HepG2 (cell line): Measurements from ENCODE around the gene TSPAN31. TPM values are rescaled to one million over a fixed set of nuclear protein-coding genes. Genes with fewer than 3 reads are reported as not detected.
A peak's percentile ranks its signal among the peaks of the same experiment; 100 is the strongest.

Source experiments
- ATAC-seq: fragments of 200-7000 bp; cut with Tn5 transposase; 3 replicates; pipeline ENCODE4 v1.9.1; 2020; ENCODE audit warnings: mild to moderate bottlenecking, moderate library complexity
- BruUV-seq: library from RNA; stranded (reverse); fragments of 400-500 nt; replicated peaks from 2 replicates; lab custom pipeline; 2021; lab: Mats Ljungman, UMichigan
- CTCF ChIA-PET: fragments of 300-600 bp; formaldehyde crosslinking; extraction: SDS; loops from one replicate; lab custom pipeline; 2021; ENCODE audit warnings: low total read pairs, inconsistent platforms, low intra/inter-chr PET ratio; lab: Yijun Ruan, JAX
- POLR2A ChIA-PET: fragments of 350-600 bp; sonication (Branson Sonifier 250); formaldehyde crosslinking; loops from one replicate; lab custom pipeline; 2020; ENCODE audit warnings: antibody characterized with exemption, inconsistent platforms; lab: Yijun Ruan, JAX
- DNase-seq: peaks from one replicate; pipeline ENCODE4 v3.0.0-alpha.2; 2015; ENCODE audit warnings: low spot score
- FAIRE-seq: peaks from 3 replicates; lab custom pipeline; 2011; peaks lifted over from hg19 to GRCh38; lab: Jason Lieb, UNC
- H2AFZ ChIP-seq: one replicate; pipeline ENCODE4 v1.6.1; 2011; ENCODE audit warnings: low read length, inconsistent platforms
- H3K27ac ChIP-seq: fragments of 300-600 bp; 3 replicates; pipeline ENCODE4 v1.8.0; 2011; ENCODE audit warnings: mixed run types, mild to moderate bottlenecking, mixed read lengths, low read length, inconsistent platforms; ENCODE audit not compliant: insufficient read depth; ENCODE audit errors: extremely low read length
- H3K27me3 ChIP-seq, 2 experiments: fragments of 200-600 bp in 1 of 2; 2 replicates in 1 of 2; 3 replicates in 1 of 2; pipeline versions ENCODE4 v1.6.0 to v1.8.0; 2011; ENCODE audit warnings: low read length in 2 of 2, mild to moderate bottlenecking in 2 of 2, moderate library complexity in 2 of 2, inconsistent platforms in 1 of 2; ENCODE audit not compliant: insufficient read depth in 2 of 2, control insufficient read depth in 1 of 2
- H3K36me3 ChIP-seq, 2 experiments: fragments of 200-600 bp in 1 of 2; replicated peaks in 1 of 2; 2 replicates in 1 of 2; 3 replicates in 1 of 2; pipeline versions ENCODE4 v1.5.1 to v1.8.0; 2011; ENCODE audit warnings: low read length in 2 of 2, inconsistent platforms in 1 of 2; ENCODE audit not compliant: insufficient read depth in 2 of 2, control insufficient read depth in 1 of 2
- H3K4me1 ChIP-seq: 2 replicates; pipeline ENCODE4 v1.5.1; 2012; ENCODE audit warnings: low read length, inconsistent platforms; ENCODE audit not compliant: insufficient read depth
- H3K4me2 ChIP-seq: 2 replicates; pipeline ENCODE4 v1.6.0; 2011; ENCODE audit warnings: low read depth, low read length, inconsistent platforms
- H3K4me3 ChIP-seq, 3 experiments: fragments of 200-600 bp in 1 of 3; sonication (generic), shearing (Covaris generic) in 1 of 3; replicated peaks in 1 of 3; 2 replicates each; pipeline ENCODE4 v1.5.1; 2011 to 2016; ENCODE audit warnings: low read length in 3 of 3, inconsistent platforms in 2 of 3, low read depth in 2 of 3, mild to moderate bottlenecking in 2 of 3, control low read depth in 1 of 3, mixed read lengths in 1 of 3; ENCODE audit not compliant: insufficient read depth in 1 of 3
- H3K79me2 ChIP-seq: one replicate; pipeline ENCODE4 v1.6.1; 2011; ENCODE audit warnings: low read length, inconsistent platforms; ENCODE audit not compliant: insufficient read depth
- H3K9ac ChIP-seq: 2 replicates; pipeline ENCODE4 v1.6.0; 2011; ENCODE audit warnings: mild to moderate bottlenecking, low read depth, low read length, inconsistent platforms; ENCODE audit not compliant: insufficient read depth
- H3K9me3 ChIP-seq: 2 replicates; pipeline ENCODE4 v1.5.1; 2012; ENCODE audit warnings: mild to moderate bottlenecking, low read length
- H4K20me1 ChIP-seq: 2 replicates; pipeline ENCODE4 v1.6.0; 2011; ENCODE audit warnings: inconsistent platforms, mild to moderate bottlenecking, low read length, moderate library complexity; ENCODE audit not compliant: insufficient read depth
- ATF3 ChIP-seq: sonication (generic); formaldehyde crosslinking; IDR thresholded peaks from 2 replicates; pipeline ENCODE4 v1.4.0; 2020; ENCODE audit warnings: missing genetic modification reagents
- BRF2 ChIP-seq: sonication (generic); formaldehyde crosslinking; IDR thresholded peaks from 2 replicates; pipeline ENCODE4 v1.8.1; 2022; ENCODE audit warnings: mild to moderate bottlenecking, missing genetic modification reagents
- CENPT ChIP-seq: sonication (generic); formaldehyde crosslinking; IDR thresholded peaks from 2 replicates; pipeline ENCODE4 v1.8.0; 2022; ENCODE audit warnings: low read depth, mild to moderate bottlenecking, moderate library complexity, missing genetic modification reagents
- CHD2 ChIP-seq: IDR thresholded peaks from 2 replicates; pipeline ENCODE4 v1.6.1; 2011; ENCODE audit warnings: low read depth, low read length, improper control_type of control experiment
- FOXO1 ChIP-seq: sonication (generic); formaldehyde crosslinking; IDR thresholded peaks from 2 replicates; pipeline ENCODE4 v1.4.0; 2020; ENCODE audit warnings: missing genetic modification reagents
- NFYB ChIP-seq: sonication (generic); formaldehyde crosslinking; IDR thresholded peaks from 2 replicates; pipeline ENCODE4 v1.4.0; 2020; ENCODE audit warnings: missing genetic modification reagents
- NKX3-1 ChIP-seq: sonication (generic); formaldehyde crosslinking; IDR thresholded peaks from 2 replicates; pipeline ENCODE4 v1.5.0; 2020; ENCODE audit warnings: missing genetic modification reagents
- RARG ChIP-seq: sonication (generic); formaldehyde crosslinking; IDR thresholded peaks from 2 replicates; pipeline ENCODE4 v1.4.0; 2020; ENCODE audit warnings: low read depth, mild to moderate bottlenecking, missing genetic modification reagents
- TBX2 ChIP-seq: sonication (generic); formaldehyde crosslinking; IDR thresholded peaks from 2 replicates; pipeline ENCODE4 v1.5.0; 2020; ENCODE audit warnings: missing genetic modification reagents, mild to moderate bottlenecking, borderline replicate concordance
- ZBED4 ChIP-seq: sonication (generic); formaldehyde crosslinking; IDR thresholded peaks from 2 replicates; pipeline ENCODE4 v1.4.0; 2020; ENCODE audit warnings: missing genetic modification reagents, borderline replicate concordance
- ZKSCAN1 ChIP-seq: fragments of 150-350 bp; IDR thresholded peaks from 2 replicates; pipeline ENCODE4 v1.6.1; 2014; ENCODE audit warnings: low read length
- ZNF468 ChIP-seq: sonication (generic); formaldehyde crosslinking; IDR thresholded peaks from 2 replicates; pipeline ENCODE4 v1.8.0; 2022; ENCODE audit warnings: mild to moderate bottlenecking, moderate library complexity, missing genetic modification reagents
- ZNF496 ChIP-seq: sonication (generic); formaldehyde crosslinking; IDR thresholded peaks from 2 replicates; pipeline ENCODE4 v1.8.1; 2023; ENCODE audit warnings: mild to moderate bottlenecking, moderate library complexity, missing genetic modification reagents; ENCODE audit not compliant: insufficient replicate concordance
- ZNF7 ChIP-seq: IDR thresholded peaks from 2 replicates; pipeline ENCODE4 v1.6.1; 2016; ENCODE audit warnings: missing biosample characterization, missing genetic modification reagents
- WGBS: methylation state at CpG from one replicate; pipeline ENCODE4 v1.1.6; 2017; ENCODE audit warnings: low lambda C conversion rate; 5-methylcytosine and 5-hydroxymethylcytosine counted together
- in situ Hi-C: cut with HindIII; loops from 2 replicates; pipeline ENCODE4 v1.10.0; 2017; ENCODE audit warnings: low pct_unique_long_range_greater_than_20kb; ENCODE audit not compliant: extremely low pct_ligation_motif_present
- intact Hi-C: fragments of 100-400 bp; cut with micrococcal nuclease; formaldehyde crosslinking; loops from one replicate; pipeline ENCODE4 v1.10.0; 2022; ENCODE audit not compliant: unreplicated experiment
- polyA plus RNA-seq, 8 experiments: library from polyadenylated mRNA; depleted of rRNA in 3 of 8; stranded (reverse) in 7 of 8; unstranded in 1 of 8; fragments of >200 nt; fragmentation: Illumina TruSeq in 4 of 8; extraction: Trizol in 4 of 8; gene quantifications; 2 replicates each; pipeline versions ENCODE4 v1.2.1 to v1.2.3, GENCODE V29; 2011 to 2016; ENCODE audit warnings: low read depth in 4 of 8, missing spikeins in 1 of 8, mixed read lengths in 1 of 8; ENCODE audit not compliant: insufficient read depth in 1 of 8
- total RNA-seq, 5 experiments: library from RNA; depleted of rRNA; stranded (reverse); fragments of >200 nt; fragmentation: Illumina TruSeq; extraction: Trizol; gene quantifications; 2 replicates each; pipeline ENCODE4 v1.2.3, GENCODE V29; 2016; ENCODE audit warnings: low read depth in 1 of 5

Gene TSPAN31
- total and polyA plus RNA-seq, 2 of the 13 experiments (the other 11 are each of a cell fraction or from before 2014, with no cell fraction given) = 10.4 to 24.6 TPM

GRCh38 chr12:57740656-57741412 lies 4.0 kb upstream of the TSPAN31 start:
- in situ Hi-C loops = no loop called here
- Histone ChIP-seq H3K4me3 (no peak overlapping the region), H2AFZ (no peak overlapping the region), H3K9me3 (no peaks in the 10 kb centered on the region), H3K27me3 (peaks cover 12 to 44% of the 10 kb centered on the region in 2 experiments; a peak in 4 of 5 replicates), H3K27ac (no peak overlapping the region), H3K36me3 (0 out of 5 replicates have a peak, but pooled peaks cover 0 to 4% of the 10 kb centered on the region in 2 experiments), H3K4me2 (no peak overlapping the region), H3K79me2 (peaks cover 6% of the 10 kb centered on the region), H4K20me1 (no peaks in the 10 kb centered on the region), H3K9ac (no peak overlapping the region), H3K4me1 (peaks cover 57% of the 10 kb centered on the region)
- WGBS = 57% methylated on average over 5 of the region's 5 CpGs
- DNase-seq (no peak), FAIRE-seq (no peak), ATAC-seq (no peak)
- ChIA-PET CTCF (no interaction called here), POLR2A (no interaction called here)
- intact Hi-C loops = no loop called here
- no TSS peak for BruUV-seq
- TF ChIP-seq CHD2 (no peak), FOXO1 (CRISPR knock-in tag) (no peak), NKX3-1 (CRISPR knock-in tag) (no peak), BRF2 (CRISPR knock-in tag) (no peak), ZNF7 (no peak), RARG (CRISPR knock-in tag) (no peak), TBX2 (CRISPR knock-in tag) (no peak)

GRCh38 chr12:57741413-57741789 lies 3.4 kb upstream of the TSPAN31 start:
- no peaks in the 10 kb centered on the region for H3K9me3 ChIP-seq
- no peak overlapping the region for H3K27ac ChIP-seq
- ChIA-PET CTCF (no interaction called here), POLR2A (no interaction called here)
- H3K36me3 ChIP-seq = peaks cover 0 to 9% of the 10 kb centered on the region in 2 experiments; a peak in 2 of 5 replicates
- H3K4me3 ChIP-seq = no peak overlapping the region
- FAIRE-seq (no peak), DNase-seq (no peak), ATAC-seq (no peak)
- H2AFZ ChIP-seq = no peak overlapping the region
- peaks cover 57% of the 10 kb centered on the region for H3K4me1 ChIP-seq
- no peak overlapping the region for H3K9ac ChIP-seq
- H3K79me2 ChIP-seq = peaks cover 10% of the 10 kb centered on the region
- peaks cover 9 to 41% of the 10 kb centered on the region in 2 experiments; a peak in 4 of 5 replicates for H3K27me3 ChIP-seq
- peak overlapping the region; percentile 54 for H3K4me2 ChIP-seq
- H4K20me1 ChIP-seq = no peaks in the 10 kb centered on the region
- BruUV-seq = no TSS peak
- intact Hi-C loops = no loop called here
- WGBS = no CpG with 5 or more reads among the region's 1 CpG
- in situ Hi-C loops = no loop called here
- TF ChIP-seq ATF3 (CRISPR knock-in tag) (no peak), ZKSCAN1 (no peak), ZBED4 (CRISPR knock-in tag) (no peak), ZNF496 (no peak), NFYB (no peak), CENPT (CRISPR knock-in tag) (no peak), ZNF468 (CRISPR knock-in tag) (no peak)
